Tibial artery (tissue), 4 donors: Measurements from ENCODE around the gene IL19.

Experiments
- DNase-seq, 2 donors: peaks; one replicate each; pipeline ENCODE4 v3.0.0-alpha.2; 2019
- H3K27ac ChIP-seq, 2 donors: fragments of 200-600 bp; sonication (generic) in 1 of 2; 1 replicate in 1 of 2; 2 replicates in 1 of 2; pipeline ENCODE4 v1.5.1; 2018 to 2019; ENCODE audit warnings: mild to moderate bottlenecking in 1 of 2
- H3K27me3 ChIP-seq, 2 donors: fragments of 200-600 bp; sonication (generic) in 1 of 2; one replicate each; pipeline versions ENCODE4 v1.5.1 to v1.6.0; 2016 to 2019
- H3K36me3 ChIP-seq, 3 donors: fragments of 200-600 bp; sonication (generic) in 2 of 3; one replicate each; pipeline ENCODE4 v1.5.1; 2016 to 2019; ENCODE audit warnings: mild to moderate bottlenecking in 2 of 3
- H3K4me1 ChIP-seq, 4 donors: fragments of 200-600 bp; sonication (generic) in 2 of 4; 1 replicate in 3 of 4; 2 replicates in 1 of 4; pipeline ENCODE4 v1.5.1; 2016 to 2019
- H3K4me3 ChIP-seq, 2 donors: fragments of 200-600 bp; sonication (generic) in 1 of 2; 1 replicate in 1 of 2; 2 replicates in 1 of 2; pipeline ENCODE4 v1.5.1; 2018 to 2019; ENCODE audit warnings: mild to moderate bottlenecking in 2 of 2
- H3K9me3 ChIP-seq, 3 donors: fragments of 200-600 bp; sonication (generic) in 1 of 3; one replicate each; pipeline ENCODE4 v1.5.1; 2016 to 2019
- intact Hi-C: fragments of 100-400 bp; cut with DNase I; formaldehyde crosslinking; loops from one replicate; pipeline ENCODE4 v1.15.0; 2023; ENCODE audit warnings: low total_unique reads
- TF ChIP-seq, protein P1 (sequence below), 2 experiments: fragments of 200-600 bp in 1 of 2; fragments of 450-650 bp in 1 of 2; IDR thresholded peaks; one replicate each; pipeline ENCODE4 v1.5.1; 2017 to 2019; ENCODE audit warnings: antibody characterized with exemption in 2 of 2, mild to moderate bottlenecking in 1 of 2, moderate library complexity in 1 of 2

IL19 gene

DNA sequence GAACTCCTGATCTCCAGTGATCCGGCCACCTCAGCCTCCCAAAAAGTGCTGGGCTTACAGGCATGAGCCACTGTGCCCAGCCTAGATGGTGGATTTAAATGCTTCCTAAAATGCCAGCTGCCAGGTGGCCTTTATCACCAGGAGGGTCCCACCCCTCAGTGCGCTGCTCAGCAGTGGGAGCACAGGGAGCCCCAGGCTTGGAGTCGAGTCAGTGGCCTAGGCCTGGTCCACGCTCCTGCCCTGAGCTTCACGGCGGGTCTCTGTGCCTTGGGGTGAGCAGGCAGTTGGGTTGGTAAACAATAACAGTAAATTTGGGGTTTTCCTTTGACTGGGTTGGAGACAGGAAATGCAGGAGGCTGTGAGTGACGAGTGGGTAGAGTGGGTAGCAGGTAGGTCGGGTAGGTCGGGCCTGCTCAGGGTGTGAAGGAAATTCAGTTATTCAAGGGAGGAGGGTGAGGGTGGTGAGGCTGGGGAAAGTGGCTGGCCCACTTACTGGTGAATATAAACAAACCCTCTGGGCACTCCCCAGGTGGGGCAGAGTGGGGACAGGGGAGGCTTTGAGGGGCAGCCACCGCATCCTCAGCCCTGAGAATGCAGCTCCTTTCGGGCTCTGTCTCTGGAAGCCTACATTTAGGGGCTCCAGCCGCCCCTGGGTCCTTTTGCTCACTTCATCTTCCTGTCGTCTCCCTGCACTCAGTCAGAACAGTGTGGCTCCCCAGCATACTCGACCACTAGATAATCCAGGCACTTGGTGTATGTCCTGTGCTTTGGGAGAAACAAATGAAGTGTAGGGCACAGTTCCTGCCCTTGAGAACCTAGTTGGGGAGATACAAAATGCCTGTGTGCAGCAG is 33.5 kb upstream of the IL19 start:
- H3K36me3 ChIP-seq: peaks cover 21 to 48% (median 36%) of the 10 kb centered on the region in 3 donors
- H3K27me3 ChIP-seq: no peaks in the 10 kb centered on the region
- no peak for DNase-seq
- TF ChIP-seq, protein P1, sequence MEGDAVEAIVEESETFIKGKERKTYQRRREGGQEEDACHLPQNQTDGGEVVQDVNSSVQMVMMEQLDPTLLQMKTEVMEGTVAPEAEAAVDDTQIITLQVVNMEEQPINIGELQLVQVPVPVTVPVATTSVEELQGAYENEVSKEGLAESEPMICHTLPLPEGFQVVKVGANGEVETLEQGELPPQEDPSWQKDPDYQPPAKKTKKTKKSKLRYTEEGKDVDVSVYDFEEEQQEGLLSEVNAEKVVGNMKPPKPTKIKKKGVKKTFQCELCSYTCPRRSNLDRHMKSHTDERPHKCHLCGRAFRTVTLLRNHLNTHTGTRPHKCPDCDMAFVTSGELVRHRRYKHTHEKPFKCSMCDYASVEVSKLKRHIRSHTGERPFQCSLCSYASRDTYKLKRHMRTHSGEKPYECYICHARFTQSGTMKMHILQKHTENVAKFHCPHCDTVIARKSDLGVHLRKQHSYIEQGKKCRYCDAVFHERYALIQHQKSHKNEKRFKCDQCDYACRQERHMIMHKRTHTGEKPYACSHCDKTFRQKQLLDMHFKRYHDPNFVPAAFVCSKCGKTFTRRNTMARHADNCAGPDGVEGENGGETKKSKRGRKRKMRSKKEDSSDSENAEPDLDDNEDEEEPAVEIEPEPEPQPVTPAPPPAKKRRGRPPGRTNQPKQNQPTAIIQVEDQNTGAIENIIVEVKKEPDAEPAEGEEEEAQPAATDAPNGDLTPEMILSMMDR (IDR thresholded peaks at IDR 0.05): no peak
- H3K9me3 ChIP-seq: no peaks in the 10 kb centered on the region
- H3K27ac ChIP-seq: no peak overlapping the region
- H3K4me1 ChIP-seq: peaks cover 0 to 13% (median 3%) of the 10 kb centered on the region in 4 donors
- intact Hi-C loops: loop anchor here (10.0 kb wide), 1 partner anchor 178 kb away; no protein-coding TSS in a partner anchor
- no peak overlapping the region for H3K4me3 ChIP-seq

DNA sequence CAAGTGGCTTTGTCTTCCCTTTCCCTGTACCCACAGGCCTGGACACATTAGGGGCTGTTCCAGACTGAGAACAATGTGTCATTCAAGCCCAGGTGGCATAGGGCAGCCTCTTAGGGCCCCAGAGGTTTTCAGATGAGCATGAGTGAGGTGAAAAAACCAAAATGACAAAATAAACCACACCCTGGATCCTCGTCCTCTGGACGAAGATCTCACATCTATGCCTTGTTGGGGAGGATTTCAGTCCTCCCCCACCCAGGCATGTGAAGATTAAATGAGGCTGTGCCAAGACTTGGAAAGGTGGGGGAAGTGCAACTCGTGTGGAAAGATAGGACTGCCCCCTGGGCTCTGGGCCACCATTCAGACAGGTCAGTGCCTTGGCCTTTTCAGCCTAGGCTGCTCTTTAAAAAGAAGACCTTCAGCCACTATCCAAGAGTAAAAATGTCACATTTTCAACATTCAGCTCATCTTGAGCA is 32.8 kb upstream of the IL19 start:
- H3K27ac ChIP-seq: no peak overlapping the region
- H3K9me3 ChIP-seq: no peaks in the 10 kb centered on the region
- H3K4me3 ChIP-seq: no peak overlapping the region
- peaks cover 0 to 13% (median 3%) of the 10 kb centered on the region in 4 donors for H3K4me1 ChIP-seq
- no peak for DNase-seq
- no peaks in the 10 kb centered on the region for H3K27me3 ChIP-seq
- TF ChIP-seq, protein P1 (IDR thresholded peaks at IDR 0.05): no peak
- H3K36me3 ChIP-seq: peaks cover 14 to 41% (median 29%) of the 10 kb centered on the region in 3 donors
- intact Hi-C loops: loop anchor here (10.0 kb wide), 1 partner anchor 177 kb away; no protein-coding TSS in a partner anchor

DNA sequence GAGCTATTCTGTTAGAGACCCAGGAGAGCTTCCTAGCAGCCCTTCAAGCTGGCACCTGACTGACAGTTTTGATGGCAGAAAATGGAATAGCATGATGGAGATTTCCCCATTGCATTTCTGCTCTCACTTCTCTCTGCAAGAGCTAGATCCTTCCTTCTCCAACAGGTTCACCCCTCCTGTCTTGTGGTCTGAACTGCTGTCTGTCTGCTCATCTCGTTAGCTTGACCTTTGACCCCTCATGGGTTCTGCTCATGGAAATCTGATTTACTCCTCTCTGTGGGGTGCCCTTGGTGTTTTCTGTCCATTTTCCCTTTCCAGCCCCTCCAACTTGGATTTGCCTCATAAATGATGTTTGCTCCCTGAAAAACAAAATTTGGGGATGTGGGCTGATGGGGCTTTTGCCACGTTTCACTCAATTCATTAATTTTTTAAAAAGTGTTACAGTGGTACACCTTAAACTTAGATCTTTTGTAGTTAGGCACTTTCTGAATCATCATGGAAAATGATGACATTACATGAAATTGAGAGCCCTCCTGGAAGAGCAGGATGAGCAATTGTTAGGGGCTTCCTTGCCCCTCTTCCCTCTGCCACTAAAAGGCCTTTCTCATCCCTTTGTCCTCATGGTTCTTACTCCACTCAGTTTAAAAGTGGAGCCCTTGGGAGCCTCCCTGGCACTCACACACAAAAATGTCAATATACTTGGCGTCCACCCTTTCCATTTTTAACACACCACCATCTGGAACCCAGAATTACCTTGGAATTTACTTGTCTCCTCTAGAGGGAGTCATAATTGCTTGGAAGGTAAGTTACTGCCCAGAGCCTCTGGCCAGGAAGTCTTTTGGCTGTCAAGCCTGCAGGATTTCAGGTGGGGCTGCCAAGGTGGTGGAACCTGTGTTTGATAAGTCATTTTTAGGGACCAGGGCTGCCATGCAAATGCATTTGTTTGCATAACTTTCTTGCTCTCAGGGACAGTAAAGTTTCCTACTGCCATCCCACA is 31.9 kb upstream of the IL19 start:
- Histone ChIP-seq H3K27ac (no peak overlapping the region), H3K4me1 (peaks cover 0 to 13% (median 3%) of the 10 kb centered on the region in 4 donors), H3K36me3 (peaks cover 5 to 32% (median 20%) of the 10 kb centered on the region in 3 donors), H3K27me3 (no peaks in the 10 kb centered on the region), H3K4me3 (no peak overlapping the region), H3K9me3 (no peaks in the 10 kb centered on the region)
- intact Hi-C loops: loop anchor here (10.0 kb wide), 1 partner anchor 176 kb away; no protein-coding TSS in a partner anchor
- TF ChIP-seq, protein P1 (IDR thresholded peaks at IDR 0.05): no peak
- no peak for DNase-seq

DNA sequence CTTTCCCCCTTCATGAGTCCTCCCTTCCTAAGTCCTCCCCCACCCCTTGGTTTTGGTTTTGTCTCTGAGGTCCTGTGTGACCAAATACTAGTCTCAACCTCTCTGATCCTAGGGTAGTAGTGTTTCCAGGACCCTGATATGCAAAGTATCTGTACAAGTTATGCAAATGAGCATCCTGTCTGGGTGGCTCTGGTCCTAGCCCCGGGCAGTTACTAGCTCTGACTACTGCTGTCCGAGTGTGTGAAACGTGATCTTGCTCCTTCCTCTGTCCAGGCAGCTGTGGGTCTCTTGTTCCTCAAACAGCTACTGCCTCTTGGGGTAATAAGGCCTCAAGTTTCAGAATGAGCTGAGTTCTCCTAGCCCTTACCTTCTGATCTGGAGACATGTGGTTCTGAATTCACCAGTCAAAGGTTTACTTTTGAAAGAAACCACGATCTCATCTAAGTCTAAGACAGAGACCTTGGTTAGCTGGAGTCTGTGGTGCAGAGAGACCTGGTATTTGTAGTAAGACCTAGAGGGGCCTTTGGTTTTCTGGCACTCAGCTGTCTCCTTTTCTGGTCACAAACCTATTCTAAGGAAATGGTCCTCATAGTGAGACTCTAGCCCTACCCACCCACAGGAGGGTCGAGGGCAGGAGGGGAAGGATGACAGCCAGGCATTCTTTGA is 31.0 kb upstream of the IL19 start:
- Histone ChIP-seq H3K9me3 (no peaks in the 10 kb centered on the region), H3K36me3 (peaks cover 0 to 24% (median 13%) of the 10 kb centered on the region in 3 donors), H3K4me3 (no peak overlapping the region), H3K4me1 (peaks cover 0 to 13% (median 3%) of the 10 kb centered on the region in 4 donors), H3K27me3 (no peaks in the 10 kb centered on the region), H3K27ac (no peak overlapping the region)
- TF ChIP-seq, protein P1 (IDR thresholded peaks at IDR 0.05): no peak
- intact Hi-C loops: loop anchor here (10.0 kb wide), 1 partner anchor 175 kb away; no protein-coding TSS in a partner anchor
- no peak for DNase-seq
